ENCODE data around the gene SLC16A9. TPM values are rescaled to one million over a fixed set of nuclear protein-coding genes. Genes with fewer than 3 reads are reported as not detected.

Gene SLC16A9
- total and polyA plus RNA-seq, 12 donors, result 129 to 382 (median 189) TPM

DNA sequence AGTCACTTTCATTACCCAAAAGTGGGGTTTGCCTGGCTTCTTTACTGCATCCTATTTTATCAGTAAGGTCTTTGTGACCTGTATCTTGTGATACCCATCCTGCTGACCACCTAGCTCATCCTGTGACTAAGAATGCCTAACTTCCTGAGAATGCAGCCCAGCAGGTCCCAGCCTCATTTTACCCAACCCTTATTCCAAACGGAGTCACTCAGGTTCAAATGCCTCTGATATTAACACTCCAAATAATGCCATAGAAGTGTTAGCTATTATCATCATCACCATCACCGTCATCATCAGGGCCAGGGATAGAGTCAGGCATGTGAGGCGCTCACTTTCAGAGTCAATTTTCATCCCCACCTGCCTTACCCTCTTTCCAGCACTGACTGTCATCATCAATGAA is 85.5 kb downstream of the SLC16A9 start:
- Histone ChIP-seq H3K27ac (no peak overlapping the region), H3K9me3 (replicated peaks in 1 of 3) (no peaks in the 10 kb centered on the region), H3K36me3 (replicated peaks in 1 of 2) (no peaks in the 10 kb centered on the region), H3K27me3 (no peaks in the 10 kb centered on the region), H3K4me3 (no peak overlapping the region), H3K4me1 (replicated peaks in 1 of 2) (peaks cover 0 to 6% of the 10 kb centered on the region in 2 donors)
- DNase-seq, result no peak
- WGBS, 4 donors, result 86 to 97% (median 95%) methylated on average over 3 of the region's 3 CpGs
- intact Hi-C loops (cut with DNase I), result loop anchor here in 1 of 2 donors (5.0 to 10.0 kb wide), 3 partner anchors 208 to 411 kb away; no protein-coding TSS in a partner anchor
- TF ChIP-seq, protein P1, sequence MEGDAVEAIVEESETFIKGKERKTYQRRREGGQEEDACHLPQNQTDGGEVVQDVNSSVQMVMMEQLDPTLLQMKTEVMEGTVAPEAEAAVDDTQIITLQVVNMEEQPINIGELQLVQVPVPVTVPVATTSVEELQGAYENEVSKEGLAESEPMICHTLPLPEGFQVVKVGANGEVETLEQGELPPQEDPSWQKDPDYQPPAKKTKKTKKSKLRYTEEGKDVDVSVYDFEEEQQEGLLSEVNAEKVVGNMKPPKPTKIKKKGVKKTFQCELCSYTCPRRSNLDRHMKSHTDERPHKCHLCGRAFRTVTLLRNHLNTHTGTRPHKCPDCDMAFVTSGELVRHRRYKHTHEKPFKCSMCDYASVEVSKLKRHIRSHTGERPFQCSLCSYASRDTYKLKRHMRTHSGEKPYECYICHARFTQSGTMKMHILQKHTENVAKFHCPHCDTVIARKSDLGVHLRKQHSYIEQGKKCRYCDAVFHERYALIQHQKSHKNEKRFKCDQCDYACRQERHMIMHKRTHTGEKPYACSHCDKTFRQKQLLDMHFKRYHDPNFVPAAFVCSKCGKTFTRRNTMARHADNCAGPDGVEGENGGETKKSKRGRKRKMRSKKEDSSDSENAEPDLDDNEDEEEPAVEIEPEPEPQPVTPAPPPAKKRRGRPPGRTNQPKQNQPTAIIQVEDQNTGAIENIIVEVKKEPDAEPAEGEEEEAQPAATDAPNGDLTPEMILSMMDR (IDR thresholded peaks at IDR 0.05), result no peak
- no peak for TF ChIP-seq POLR2A (IDR thresholded peaks at IDR 0.05)

DNA sequence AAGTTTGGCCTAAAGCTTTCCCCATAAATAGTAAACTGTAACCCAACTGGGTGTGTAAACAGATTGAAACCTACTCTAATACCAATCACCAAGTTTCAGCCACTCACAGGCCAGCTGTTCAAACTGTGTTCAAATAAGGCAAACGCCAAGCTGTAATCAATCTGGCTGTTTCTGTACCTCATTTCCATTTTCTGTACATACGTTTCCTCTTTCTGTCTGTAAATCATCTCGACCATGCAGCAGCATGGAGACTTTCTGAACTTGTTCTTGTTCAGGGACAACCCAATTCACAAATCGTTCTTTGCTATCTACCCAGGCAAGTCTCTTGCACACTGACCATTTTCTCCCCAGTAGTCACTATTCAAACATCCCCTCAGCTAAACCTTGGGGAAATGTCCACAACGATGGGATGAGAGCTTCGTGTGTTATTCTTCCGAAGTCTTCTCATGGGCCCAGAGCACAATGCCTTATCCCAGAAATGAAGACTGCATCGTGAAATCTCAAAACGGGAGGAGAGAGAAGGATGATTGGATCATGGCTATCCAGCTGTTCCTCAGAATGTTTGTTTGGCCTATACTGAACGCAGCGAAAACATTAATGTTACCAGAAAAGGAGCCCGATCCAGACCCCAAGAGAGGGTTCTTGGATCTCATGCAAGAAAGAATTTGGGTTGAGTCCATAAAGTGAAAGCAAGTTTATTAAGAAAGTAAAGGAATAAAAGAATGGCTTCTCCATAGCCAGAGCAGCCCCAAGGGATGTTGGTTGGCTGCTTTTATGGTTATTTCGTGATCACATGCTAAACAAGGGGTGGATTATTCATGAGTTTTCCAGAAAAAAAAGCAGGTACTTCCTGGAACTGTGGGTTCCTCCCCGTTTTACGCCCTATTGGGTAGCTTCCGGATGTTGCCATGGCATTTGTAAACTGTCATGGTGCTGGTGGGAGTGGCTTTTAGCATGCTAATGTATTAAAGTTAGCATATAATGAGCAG is 86.2 kb downstream of the SLC16A9 start:
- WGBS, 4 donors, result 73 to 86% (median 74%) methylated on average over 16 of the region's 16 CpGs
- Histone ChIP-seq H3K27me3 (no peaks in the 10 kb centered on the region), H3K9me3 (replicated peaks in 1 of 3) (no peaks in the 10 kb centered on the region), H3K36me3 (replicated peaks in 1 of 2) (no peaks in the 10 kb centered on the region), H3K4me1 (replicated peaks in 1 of 2) (peaks cover 0 to 6% of the 10 kb centered on the region in 2 donors), H3K27ac (no peak overlapping the region), H3K4me3 (no peak overlapping the region)
- no peak for TF ChIP-seq POLR2A (IDR thresholded peaks at IDR 0.05)
- TF ChIP-seq, protein P1 (IDR thresholded peaks at IDR 0.05), result no peak
- intact Hi-C loops (cut with DNase I), result loop anchor here in 1 of 2 donors (5.0 to 10.0 kb wide), 3 partner anchors 209 to 411 kb away; no protein-coding TSS in a partner anchor
- no peak for DNase-seq

DNA sequence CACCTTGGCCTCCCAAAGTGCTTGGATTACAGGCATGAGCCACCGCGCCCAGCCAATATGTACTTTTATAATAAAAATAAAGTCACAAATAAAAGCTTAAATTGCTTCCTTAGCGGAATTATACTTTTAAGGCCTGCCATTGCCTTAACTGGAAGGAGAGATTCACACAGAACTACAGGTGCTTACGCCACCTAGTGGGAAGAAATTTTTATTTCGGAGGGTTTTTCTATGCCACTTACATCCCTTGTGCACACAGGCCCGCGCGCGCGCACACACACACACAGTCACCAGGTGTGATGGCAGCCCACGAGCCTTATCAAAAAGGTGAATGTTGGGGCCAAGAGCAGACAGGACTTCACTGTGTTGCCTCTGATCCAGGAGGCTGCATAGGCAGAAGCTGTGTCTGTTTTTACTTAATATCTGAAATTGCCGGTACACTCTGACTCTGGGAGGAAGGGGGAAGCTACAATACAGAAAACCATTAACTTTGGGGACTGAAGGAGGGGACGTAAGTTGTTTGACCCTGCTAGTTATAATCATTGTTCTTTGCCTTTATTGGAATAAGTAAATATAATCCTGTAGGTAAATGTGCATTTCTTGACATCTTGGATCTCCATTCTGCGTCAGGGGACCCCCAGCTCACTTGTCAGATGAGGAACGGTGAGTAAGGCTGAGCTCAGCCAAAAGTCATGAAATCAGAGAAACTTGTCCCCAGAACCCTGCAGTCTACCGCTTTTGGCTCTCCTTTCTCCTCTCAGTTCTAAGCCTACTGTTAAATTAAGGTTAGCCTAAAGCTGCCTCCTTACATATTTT is 87.1 kb downstream of the SLC16A9 start:
- intact Hi-C loops (cut with DNase I), result loop anchor here in 1 of 2 donors (5.0 to 10.0 kb wide), 3 partner anchors 210 to 412 kb away; no protein-coding TSS in a partner anchor
- H3K9me3 ChIP-seq (replicated peaks in 1 of 3), result no peaks in the 10 kb centered on the region
- no peak overlapping the region for H3K27ac ChIP-seq
- H3K27me3 ChIP-seq, result no peaks in the 10 kb centered on the region
- peaks cover 0 to 6% of the 10 kb centered on the region in 2 donors for H3K4me1 ChIP-seq (replicated peaks in 1 of 2)
- no peaks in the 10 kb centered on the region for H3K36me3 ChIP-seq (replicated peaks in 1 of 2)
- no peak overlapping the region for H3K4me3 ChIP-seq
- DNase-seq, result peak; percentile 40 to 72 (median 51)
- TF ChIP-seq POLR2A (IDR thresholded peaks at IDR 0.05), result no peak
- TF ChIP-seq, protein P1 (IDR thresholded peaks at IDR 0.05), result peak; percentile 55 to 72 (median 64)
- 49 to 64% (median 57%) methylated on average over 16 of the region's 16 CpGs for WGBS, 4 donors

DNA sequence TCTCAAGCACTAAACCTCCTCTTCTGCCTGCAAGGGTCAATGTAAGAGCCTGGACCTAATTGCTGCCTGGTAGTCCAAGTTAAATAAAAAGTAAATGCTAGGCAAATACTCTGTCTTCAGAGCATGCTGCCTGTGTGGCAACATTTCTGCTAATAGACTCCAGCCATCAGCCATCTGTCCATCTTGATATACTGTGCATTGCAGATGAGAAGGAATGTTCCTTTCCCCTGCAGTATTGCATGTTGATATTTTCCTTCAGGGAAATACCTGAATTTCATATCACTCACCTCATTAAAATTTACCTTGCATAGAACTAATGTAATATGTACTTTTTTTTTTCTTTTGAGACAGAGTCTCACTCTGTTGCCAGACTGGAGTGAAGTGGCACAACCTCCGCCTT is 87.9 kb downstream of the SLC16A9 start:
- Histone ChIP-seq H3K27me3 (no peaks in the 10 kb centered on the region), H3K4me3 (no peak overlapping the region), H3K27ac (no peak overlapping the region), H3K9me3 (replicated peaks in 1 of 3) (no peaks in the 10 kb centered on the region), H3K36me3 (replicated peaks in 1 of 2) (no peaks in the 10 kb centered on the region), H3K4me1 (replicated peaks in 1 of 2) (peaks cover 0 to 6% of the 10 kb centered on the region in 2 donors)
- WGBS, 4 donors, result 94 to 100% (median 95%) methylated on average over 1 of the region's 1 CpG
- intact Hi-C loops (cut with DNase I), result loop anchor here in 1 of 2 donors (5.0 to 10.0 kb wide), 3 partner anchors 211 to 413 kb away; no protein-coding TSS in a partner anchor
- no peak for DNase-seq
- TF ChIP-seq, protein P1 (IDR thresholded peaks at IDR 0.05), result no peak
- no peak for TF ChIP-seq POLR2A (IDR thresholded peaks at IDR 0.05)
